Prostate gland (tissue), 2 donors: ENCODE results near the gene MBLAC1. TPM values are rescaled to one million over a fixed set of nuclear protein-coding genes. Genes with fewer than 3 reads are reported as not detected.

ENCODE experiments used
- DNase-seq: peaks from one replicate; pipeline ENCODE4 v3.0.0-alpha.2; 2019; ENCODE audit warnings: low spot score
- H3K27ac ChIP-seq, 2 donors: fragments of 200-600 bp; sonication (generic); 2 replicates each; pipeline ENCODE4 v1.5.1; 2017 to 2019
- H3K27me3 ChIP-seq: fragments of 200-600 bp; sonication (generic); replicated peaks from 2 replicates; pipeline ENCODE4 v1.5.1; 2019; ENCODE audit not compliant: insufficient read depth
- H3K36me3 ChIP-seq, 2 donors: fragments of 200-600 bp; sonication (generic); 1 replicate in 1 of 2; 2 replicates in 1 of 2; pipeline versions ENCODE4 v1.5.1 to v1.8.1; 2017 to 2019
- H3K4me1 ChIP-seq: fragments of 200-600 bp; sonication (generic); replicated peaks from 2 replicates; pipeline ENCODE4 v1.5.1; 2019
- H3K4me3 ChIP-seq, 2 donors: fragments of 200-600 bp; sonication (generic); 2 replicates each; pipeline ENCODE4 v1.5.1; 2017 to 2019
- H3K9me3 ChIP-seq: fragments of 200-600 bp; sonication (generic); 2 replicates; pipeline ENCODE4 v1.5.1; 2017
- CTCF ChIP-seq, 4 experiments: fragments of 200-600 bp in 2 of 4; fragments of 450-650 bp in 2 of 4; sonication (generic) in 2 of 4; IDR thresholded peaks; 1 replicate in 3 of 4; 2 replicates in 1 of 4; pipeline ENCODE4 v1.5.1; 2016 to 2019; ENCODE audit warnings: antibody characterized with exemption in 4 of 4, mild to moderate bottlenecking in 2 of 4, moderate library complexity in 2 of 4
- POLR2A ChIP-seq: fragments of 450-650 bp; IDR thresholded peaks from one replicate; pipeline ENCODE4 v1.6.1; 2016; ENCODE audit warnings: antibody characterized with exemption, mild to moderate bottlenecking
- POLR2AphosphoS5 ChIP-seq: sonication (generic); formaldehyde crosslinking; IDR thresholded peaks from one replicate; pipeline ENCODE4 v1.6.1; 2017; ENCODE audit warnings: antibody characterized with exemption
- WGBS: methylation state at CpG from one replicate; pipeline ENCODE4 v1.1.5; 2018; 5-methylcytosine and 5-hydroxymethylcytosine counted together
- intact Hi-C: fragments of 100-400 bp; cut with DNase I; formaldehyde crosslinking; loops from one replicate; pipeline ENCODE4 v1.14.2; 2022
- total RNA-seq, 2 donors: library from RNA; depleted of rRNA; stranded (reverse); fragments of >200 nt; gene quantifications; one replicate each; pipeline ENCODE4 v1.1.0, GENCODE V29; 2016

MBLAC1 gene
- 1 to 10 TPM; 4.4 to 6.1 TPM for total RNA-seq

- Histone ChIP-seq H3K4me3 (peak within 1 kb of the TSS; percentile 76 to 86), H3K4me1 (no peaks in the 10 kb centered on the region), H3K27ac (peak within 1 kb of the TSS; percentile 96 to 98), H3K9me3 (no peaks in the 10 kb centered on the region), H3K36me3 (no peaks in the 10 kb centered on the region), H3K27me3 (no peaks in the 10 kb centered on the region)
- peak; percentile 89 for DNase-seq
- peak; percentile 86 for TF ChIP-seq POLR2AphosphoS5
- no peak for TF ChIP-seq POLR2A
- no peak for TF ChIP-seq CTCF (IDR thresholded peaks at IDR 0.05)
- under 1% methylated on average over 60 of the region's 85 CpGs for WGBS
- intact Hi-C loops: loop anchor here (5.0 to 10.0 kb wide), 3 partner anchors 40 to 218 kb away; partner anchors contain the start of gene COPS6
Measured at GRCh38 chr7:100126931-100127865, at the start of gene MBLAC1. Gene MBLAC1 (plus strand): TSS chr7:100126967. CDS start chr7:100127396, 429 bp downstream.

GRCh38 chr7:100077205-100077604, 49.6 kb upstream of the MBLAC1 start:
- H3K36me3 ChIP-seq: peaks cover 2 to 33% of the 10 kb centered on the region in 2 donors
- 95% methylated on average over 4 of the region's 4 CpGs for WGBS
- TF ChIP-seq CTCF (IDR thresholded peaks at IDR 0.05): no peak
- TF ChIP-seq POLR2AphosphoS5: no peak
- no peak for TF ChIP-seq POLR2A

GRCh38 chr7:100079024-100079560, 47.7 kb upstream of the MBLAC1 start:
- Histone ChIP-seq H3K4me3 (no peak overlapping the region), H3K27me3 (no peaks in the 10 kb centered on the region), H3K27ac (no peak overlapping the region), H3K4me1 (peaks cover 10% of the 10 kb centered on the region), H3K36me3 (peaks cover 2 to 14% of the 10 kb centered on the region in 2 donors), H3K9me3 (no peaks in the 10 kb centered on the region)
- 58% methylated on average over 7 of the region's 7 CpGs for WGBS
- DNase-seq: no peak
- intact Hi-C loops: no loop called here
- no peak for TF ChIP-seq POLR2A
- no peak for TF ChIP-seq POLR2AphosphoS5
- no peak for TF ChIP-seq CTCF (IDR thresholded peaks at IDR 0.05)

More at GRCh38 chr7:100077205-100077604, 49.6 kb upstream of the MBLAC1 start:
- no peak for DNase-seq
- Histone ChIP-seq H3K9me3 (no peaks in the 10 kb centered on the region), H3K27ac (no peak overlapping the region), H3K27me3 (no peaks in the 10 kb centered on the region), H3K4me3 (no peak overlapping the region), H3K4me1 (peaks cover 10% of the 10 kb centered on the region)
- intact Hi-C loops: no loop called here

- Histone ChIP-seq H3K36me3 (no peaks in the 10 kb centered on the region), H3K27me3 (no peaks in the 10 kb centered on the region), H3K27ac (peak overlapping the region; percentile 76 to 82), H3K4me1 (peaks cover 10% of the 10 kb centered on the region), H3K4me3 (peak overlapping the region; percentile 67 to 93), H3K9me3 (no peaks in the 10 kb centered on the region)
- no peak for TF ChIP-seq CTCF (IDR thresholded peaks at IDR 0.05)
- TF ChIP-seq POLR2A: no peak
- TF ChIP-seq POLR2AphosphoS5: no peak
- no peak for DNase-seq
- WGBS: 2% methylated on average over 25 of the region's 34 CpGs
- intact Hi-C loops: loop anchor here (2.0 kb wide), 2 partner anchors 66 to 86 kb away; partner anchors contain the start of gene ZKSCAN1
Measured at GRCh38 chr7:100080907-100081534, 45.7 kb upstream of the MBLAC1 start.
